Measurements from ENCODE around the gene CLRN3.

- TF ChIP-seq, protein P1, sequence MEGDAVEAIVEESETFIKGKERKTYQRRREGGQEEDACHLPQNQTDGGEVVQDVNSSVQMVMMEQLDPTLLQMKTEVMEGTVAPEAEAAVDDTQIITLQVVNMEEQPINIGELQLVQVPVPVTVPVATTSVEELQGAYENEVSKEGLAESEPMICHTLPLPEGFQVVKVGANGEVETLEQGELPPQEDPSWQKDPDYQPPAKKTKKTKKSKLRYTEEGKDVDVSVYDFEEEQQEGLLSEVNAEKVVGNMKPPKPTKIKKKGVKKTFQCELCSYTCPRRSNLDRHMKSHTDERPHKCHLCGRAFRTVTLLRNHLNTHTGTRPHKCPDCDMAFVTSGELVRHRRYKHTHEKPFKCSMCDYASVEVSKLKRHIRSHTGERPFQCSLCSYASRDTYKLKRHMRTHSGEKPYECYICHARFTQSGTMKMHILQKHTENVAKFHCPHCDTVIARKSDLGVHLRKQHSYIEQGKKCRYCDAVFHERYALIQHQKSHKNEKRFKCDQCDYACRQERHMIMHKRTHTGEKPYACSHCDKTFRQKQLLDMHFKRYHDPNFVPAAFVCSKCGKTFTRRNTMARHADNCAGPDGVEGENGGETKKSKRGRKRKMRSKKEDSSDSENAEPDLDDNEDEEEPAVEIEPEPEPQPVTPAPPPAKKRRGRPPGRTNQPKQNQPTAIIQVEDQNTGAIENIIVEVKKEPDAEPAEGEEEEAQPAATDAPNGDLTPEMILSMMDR (IDR thresholded peaks at IDR 0.05 in 4 of 5, conservative IDR thresholded peaks at IDR 0.05 in 1 of 5), result no peak
- TF ChIP-seq POLR2A (IDR thresholded peaks at IDR 0.05), result no peak
Measured at GRCh38 chr10:127871631-127872010, 21.1 kb downstream of the CLRN3 start.

Measured in gastrocnemius medialis (tissue), 4 donors.